Mesendoderm (in vitro differentiated cells): Measurements from ENCODE around the gene C1QL4.
A peak's percentile ranks its signal among the peaks of the same experiment; 100 is the strongest.

ENCODE experiments used
- DNase-seq: peaks from one replicate; pipeline ENCODE4 v3.0.0; 2013
- H2AK5ac ChIP-seq: 2 replicates; pipeline ENCODE4 v1.6.1; 2013; ENCODE audit warnings: low read length, inconsistent platforms
- H2BK120ac ChIP-seq: 2 replicates; pipeline ENCODE4 v1.6.1; 2013; ENCODE audit warnings: low read depth, mild to moderate bottlenecking, low read length, moderate library complexity, mixed read lengths
- H2BK15ac ChIP-seq: replicated peaks from 2 replicates; pipeline ENCODE4 v1.6.1; 2013; ENCODE audit warnings: low read depth, mild to moderate bottlenecking, moderate library complexity
- H2BK5ac ChIP-seq: 2 replicates; pipeline ENCODE4 v1.6.1; 2013; ENCODE audit warnings: low read length, inconsistent platforms
- H3K18ac ChIP-seq: 2 replicates; pipeline ENCODE4 v1.6.1; 2013; ENCODE audit warnings: mild to moderate bottlenecking, low read length, mixed read lengths
- H3K23ac ChIP-seq: one replicate; pipeline ENCODE4 v1.6.1; 2013; ENCODE audit warnings: low read length
- H3K27ac ChIP-seq: 2 replicates; pipeline ENCODE4 v1.5.1; 2013; ENCODE audit warnings: low read depth, mild to moderate bottlenecking, inconsistent platforms, low read length, moderate library complexity
- H3K27me3 ChIP-seq: 2 replicates; pipeline ENCODE4 v1.6.1; 2013; ENCODE audit warnings: low read length, control low read depth, mild to moderate bottlenecking, inconsistent platforms; ENCODE audit not compliant: insufficient read depth, poor library complexity
- H3K36me3 ChIP-seq: 2 replicates; pipeline ENCODE4 v1.6.1; 2013; ENCODE audit warnings: low read length, inconsistent platforms; ENCODE audit not compliant: control insufficient read depth, insufficient read depth
- H3K4ac ChIP-seq: one replicate; pipeline ENCODE4 v1.6.1; 2013; ENCODE audit warnings: low read depth, mild to moderate bottlenecking, low read length, moderate library complexity
- H3K4me1 ChIP-seq: 2 replicates; pipeline ENCODE4 v1.6.1; 2013; ENCODE audit warnings: low read depth, low read length, inconsistent platforms; ENCODE audit not compliant: control insufficient read depth
- H3K4me2 ChIP-seq: 2 replicates; pipeline ENCODE4 v1.6.1; 2013; ENCODE audit warnings: low read length
- H3K4me3 ChIP-seq: 2 replicates; pipeline ENCODE4 v1.5.1; 2013; ENCODE audit warnings: mild to moderate bottlenecking, low read length
- H3K56ac ChIP-seq: one replicate; pipeline ENCODE4 v1.6.1; 2013; ENCODE audit warnings: low read length
- H3K79me1 ChIP-seq: 2 replicates; pipeline ENCODE4 v1.6.1; 2013; ENCODE audit warnings: low read length, inconsistent platforms
- H3K79me2 ChIP-seq: 2 replicates; pipeline ENCODE4 v1.6.1; 2013; ENCODE audit warnings: mild to moderate bottlenecking, low read length; ENCODE audit not compliant: control insufficient read depth, insufficient read depth
- H3K9ac ChIP-seq: 2 replicates; pipeline ENCODE4 v1.6.1; 2013; ENCODE audit warnings: low read length, inconsistent platforms
- H4K5ac ChIP-seq: one replicate; pipeline ENCODE4 v1.6.1; 2013; ENCODE audit warnings: low read length
- H4K8ac ChIP-seq: one replicate; pipeline ENCODE4 v1.6.1; 2013; ENCODE audit warnings: low read depth, mild to moderate bottlenecking, control low read depth, low read length, moderate library complexity
- WGBS: extraction: QIAGEN DNeasy Blood & Tissue Kit; methylation state at CpG from one replicate; pipeline ENCODE4 v1.1.7; 2013; ENCODE audit warnings: low lambda C conversion rate, missing lambda C conversion rate; ENCODE audit not compliant: insufficient coverage; ENCODE audit errors: extremely low coverage; 5-methylcytosine and 5-hydroxymethylcytosine counted together

Gene C1QL4

GRCh38 chr12:49346659-49347310 is 9.8 kb upstream of the C1QL4 start, which contains the start of gene DNAJC22:
Gene DNAJC22, plus strand, starts transcription at chr12:49346888. Its CDS starts 1,985 bp downstream, at chr12:49348873.
- Histone ChIP-seq H3K18ac (no peak within 1 kb of the TSS), H2BK15ac (no peak within 1 kb of the TSS), H4K8ac (no peak within 1 kb of the TSS), H3K27ac (no peak within 1 kb of the TSS), H2AK5ac (no peak within 1 kb of the TSS), H3K4me2 (peak within 1 kb of the TSS; percentile 52), H2BK120ac (no peak within 1 kb of the TSS), H3K4me1 (peaks cover 5% of the 10 kb centered on the region), H3K9ac (peak within 1 kb of the TSS; percentile 37), H3K79me2 (no peaks in the 10 kb centered on the region), H3K36me3 (no peaks in the 10 kb centered on the region), H3K79me1 (no peaks in the 10 kb centered on the region), H3K56ac (peak within 1 kb of the TSS; percentile 75), H3K4me3 (peak within 1 kb of the TSS; percentile 33), H3K27me3 (peaks cover 31% of the 10 kb centered on the region), H3K4ac (no peak within 1 kb of the TSS), H4K5ac (no peak within 1 kb of the TSS), H2BK5ac (no peak within 1 kb of the TSS), H3K23ac (no peak within 1 kb of the TSS)
- no CpG with 5 or more reads among the region's 47 CpGs for WGBS
- DNase-seq: peak; percentile 61

GRCh38 chr12:49345825-49346658 is 9.1 kb upstream of the C1QL4 start:
- H3K27me3 ChIP-seq: peaks cover 38% of the 10 kb centered on the region

GRCh38 chr12:49345051-49345824 is 8.2 kb upstream of the C1QL4 start:
- WGBS: no CpG with 5 or more reads among the region's 70 CpGs
- H3K27ac ChIP-seq: no peak overlapping the region

More at GRCh38 chr12:49345825-49346658, 9.1 kb upstream of the C1QL4 start:
- Histone ChIP-seq H2BK120ac (no peak overlapping the region), H3K4me1 (peaks cover 5% of the 10 kb centered on the region), H3K4me3 (peak overlapping the region; percentile 33), H3K4ac (no peak overlapping the region), H3K79me2 (no peaks in the 10 kb centered on the region), H3K79me1 (no peaks in the 10 kb centered on the region), H3K18ac (no peak overlapping the region), H4K5ac (no peak overlapping the region), H3K9ac (peak overlapping the region; percentile 37), H3K56ac (peak overlapping the region; percentile 75), H3K4me2 (peak overlapping the region; percentile 52), H4K8ac (no peak overlapping the region), H3K27ac (no peak overlapping the region), H3K36me3 (no peaks in the 10 kb centered on the region), H3K23ac (no peak overlapping the region), H2AK5ac (no peak overlapping the region), H2BK15ac (no peak overlapping the region), H2BK5ac (no peak overlapping the region)
- no CpG with 5 or more reads among the region's 61 CpGs for WGBS
- peak; percentile 43 for DNase-seq

GRCh38 chr12:49344486-49345050 is 7.6 kb upstream of the C1QL4 start:
- H2BK5ac ChIP-seq: no peak overlapping the region
- no peak overlapping the region for H3K4ac ChIP-seq
- H3K56ac ChIP-seq: no peak overlapping the region
- H2AK5ac ChIP-seq: no peak overlapping the region
- H3K27ac ChIP-seq: no peak overlapping the region
- peaks cover 51% of the 10 kb centered on the region for H3K27me3 ChIP-seq
- no peak overlapping the region for H3K23ac ChIP-seq
- no peaks in the 10 kb centered on the region for H3K36me3 ChIP-seq
- no peaks in the 10 kb centered on the region for H3K79me2 ChIP-seq
- no peak overlapping the region for H4K5ac ChIP-seq
- no peak overlapping the region for H4K8ac ChIP-seq
- no peak overlapping the region for H3K4me2 ChIP-seq
- DNase-seq: no peak
- no peak overlapping the region for H3K4me3 ChIP-seq
- H2BK15ac ChIP-seq: no peak overlapping the region
- WGBS: no CpG with 5 or more reads among the region's 15 CpGs
- peaks cover 5% of the 10 kb centered on the region for H3K4me1 ChIP-seq
- H2BK120ac ChIP-seq: no peak overlapping the region
- no peaks in the 10 kb centered on the region for H3K79me1 ChIP-seq
- H3K9ac ChIP-seq: no peak overlapping the region
- H3K18ac ChIP-seq: no peak overlapping the region

More at GRCh38 chr12:49345051-49345824, 8.2 kb upstream of the C1QL4 start:
- no peaks in the 10 kb centered on the region for H3K36me3 ChIP-seq
- no peak overlapping the region for H4K8ac ChIP-seq
- no peak overlapping the region for H2BK120ac ChIP-seq
- no peak overlapping the region for H3K9ac ChIP-seq
- H3K18ac ChIP-seq: no peak overlapping the region
- peaks cover 45% of the 10 kb centered on the region for H3K27me3 ChIP-seq
- no peak overlapping the region for H2BK15ac ChIP-seq
- peak; percentile 49 for DNase-seq
- H3K4me3 ChIP-seq: no peak overlapping the region
- no peak overlapping the region for H3K23ac ChIP-seq
- H3K4me1 ChIP-seq: peaks cover 5% of the 10 kb centered on the region
- peak overlapping the region; percentile 19 for H3K56ac ChIP-seq
- no peaks in the 10 kb centered on the region for H3K79me1 ChIP-seq
- no peak overlapping the region for H3K4ac ChIP-seq
- no peaks in the 10 kb centered on the region for H3K79me2 ChIP-seq
- H4K5ac ChIP-seq: no peak overlapping the region
- peak overlapping the region; percentile 52 for H3K4me2 ChIP-seq
- H2AK5ac ChIP-seq: no peak overlapping the region
- no peak overlapping the region for H2BK5ac ChIP-seq

GRCh38 chr12:49342914-49343731 is 6.1 kb upstream of the C1QL4 start:
- no CpG with 5 or more reads among the region's 33 CpGs for WGBS
- H3K56ac ChIP-seq: no peak overlapping the region
- peak overlapping the region; percentile 30 for H3K9ac ChIP-seq
- peak; percentile 47 for DNase-seq
- peaks cover 56% of the 10 kb centered on the region for H3K27me3 ChIP-seq
- H4K5ac ChIP-seq: no peak overlapping the region
- no peaks in the 10 kb centered on the region for H3K36me3 ChIP-seq
- no peak overlapping the region for H2BK15ac ChIP-seq
- H4K8ac ChIP-seq: no peak overlapping the region
- no peak overlapping the region for H3K18ac ChIP-seq
- H3K27ac ChIP-seq: no peak overlapping the region
- H3K4me3 ChIP-seq: no peak overlapping the region
- H3K4me2 ChIP-seq: peak overlapping the region; percentile 84
- H2BK5ac ChIP-seq: no peak overlapping the region
- peaks cover 7% of the 10 kb centered on the region for H3K4me1 ChIP-seq
- H2BK120ac ChIP-seq: no peak overlapping the region
- no peak overlapping the region for H3K4ac ChIP-seq
- no peak overlapping the region for H3K23ac ChIP-seq
- no peak overlapping the region for H2AK5ac ChIP-seq
- no peaks in the 10 kb centered on the region for H3K79me2 ChIP-seq
- no peaks in the 10 kb centered on the region for H3K79me1 ChIP-seq
